ENCODE measurements around the gene SPAG5. TPM values are rescaled to one million over a fixed set of nuclear protein-coding genes. Genes with fewer than 3 reads are reported as not detected.

SPAG5 gene
- total RNA-seq, 4 donors from 2014 or later, result 10.0 to 28.3 (median 16.2) TPM

GRCh38 chr17:28644787-28645575 is 46.2 kb upstream of the SPAG5 start, which contains the start of gene BLTP2:
Gene BLTP2 (minus strand): TSS chr17:28645158. CDS start chr17:28645056, 102 bp downstream.
- intact Hi-C loops (cut with DNase I), result no loop called here
- DNase-seq, result peak; percentile 70
- WGBS, 2 donors, result 1 to 2% methylated on average over 13 to 15 of the region's 89 CpGs

GRCh38 chr17:28643983-28644786 is 45.4 kb upstream of the SPAG5 start:
- Histone ChIP-seq H3K27ac (peak overlapping the region; percentile 97 to 99 (median 98)), H3K4me3 (peak overlapping the region; percentile 86 to 98 (median 98)), H3K4me1 (peaks cover 21 to 41% (median 34%) of the 10 kb centered on the region in 3 donors), H3K9me3 (no peaks in the 10 kb centered on the region), H3K27me3 (no peaks in the 10 kb centered on the region), H3K36me3 (peaks cover 15 to 58% (median 38%) of the 10 kb centered on the region in 3 donors)
- TF ChIP-seq CTCF (IDR thresholded peaks at IDR 0.05) (peak; percentile 34 to 74 (median 58)), POLR2A (IDR thresholded peaks at IDR 0.05) (no peak)
- intact Hi-C loops (cut with DNase I), result no loop called here
- WGBS, 2 donors, result 0% methylated on average over 17 to 18 of the region's 18 CpGs
- no peak for DNase-seq

More at GRCh38 chr17:28644787-28645575, 46.2 kb upstream of the SPAG5 start, which contains the start of gene BLTP2:
- Histone ChIP-seq H3K36me3 (peaks cover 8 to 56% (median 30%) of the 10 kb centered on the region in 3 donors), H3K27ac (peak within 1 kb of the TSS; percentile 97 to 99 (median 98)), H3K4me1 (peaks cover 21 to 41% (median 34%) of the 10 kb centered on the region in 3 donors), H3K4me3 (peak within 1 kb of the TSS; percentile 86 to 98 (median 98)), H3K27me3 (no peaks in the 10 kb centered on the region), H3K9me3 (no peaks in the 10 kb centered on the region)
- TF ChIP-seq CTCF (IDR thresholded peaks at IDR 0.05), result peak in 3 of 6 experiments; percentile 9 to 27 (median 20)
- peak in 3 of 4 donors; percentile 76 to 95 (median 91) for TF ChIP-seq POLR2A (IDR thresholded peaks at IDR 0.05)

GRCh38 chr17:28641579-28641978 is 42.8 kb upstream of the SPAG5 start:
- Histone ChIP-seq H3K4me1 (peaks cover 17 to 33% (median 26%) of the 10 kb centered on the region in 3 donors), H3K4me3 (no peak overlapping the region), H3K27me3 (no peaks in the 10 kb centered on the region), H3K36me3 (peaks cover 40 to 68% (median 56%) of the 10 kb centered on the region in 3 donors), H3K27ac (no peak overlapping the region), H3K9me3 (no peaks in the 10 kb centered on the region)
- intact Hi-C loops (cut with DNase I), result no loop called here
- TF ChIP-seq CTCF (IDR thresholded peaks at IDR 0.05) (no peak), POLR2A (IDR thresholded peaks at IDR 0.05) (no peak)
- no peak for DNase-seq
- WGBS, 2 donors, result 100% methylated on average over 2 of the region's 2 CpGs

GRCh38 chr17:28635506-28635905 is 36.7 kb upstream of the SPAG5 start:
- H3K27me3 ChIP-seq, result no peaks in the 10 kb centered on the region
- TF ChIP-seq POLR2A (IDR thresholded peaks at IDR 0.05) (no peak), CTCF (IDR thresholded peaks at IDR 0.05) (no peak)
- 100% methylated on average over 1 of the region's 1 CpG; no CpG with 5 or more reads in 1 of the 2 donors for WGBS, 2 donors
- no peak overlapping the region for H3K4me3 ChIP-seq
- peaks cover 0 to 26% (median 6%) of the 10 kb centered on the region in 3 donors for H3K4me1 ChIP-seq
- DNase-seq, result no peak
- H3K36me3 ChIP-seq, result peaks cover 61 to 100% (median 87%) of the 10 kb centered on the region in 3 donors
- no peaks in the 10 kb centered on the region for H3K9me3 ChIP-seq
- H3K27ac ChIP-seq, result peak overlapping the region in 1 of 4 donors; percentile 29
- intact Hi-C loops (cut with DNase I), result no loop called here

All from esophagus squamous epithelium (tissue), 5 donors.